GM20000 (cell line): ENCODE data around the gene TMEM120B.
A peak's percentile ranks its signal among the peaks of the same experiment; 100 is the strongest.

Experiments used
- DNase-seq: peaks from one replicate; pipeline ENCODE4 v3.0.0; 2012; ENCODE audit warnings: low spot score
- TF ChIP-seq, protein P1 (sequence below): IDR thresholded peaks from 2 replicates; pipeline ENCODE4 v1.5.1; 2012; ENCODE audit warnings: mild to moderate bottlenecking, control low read depth; ENCODE audit errors: extremely low read depth, missing control alignments

The TMEM120B gene

DNA sequence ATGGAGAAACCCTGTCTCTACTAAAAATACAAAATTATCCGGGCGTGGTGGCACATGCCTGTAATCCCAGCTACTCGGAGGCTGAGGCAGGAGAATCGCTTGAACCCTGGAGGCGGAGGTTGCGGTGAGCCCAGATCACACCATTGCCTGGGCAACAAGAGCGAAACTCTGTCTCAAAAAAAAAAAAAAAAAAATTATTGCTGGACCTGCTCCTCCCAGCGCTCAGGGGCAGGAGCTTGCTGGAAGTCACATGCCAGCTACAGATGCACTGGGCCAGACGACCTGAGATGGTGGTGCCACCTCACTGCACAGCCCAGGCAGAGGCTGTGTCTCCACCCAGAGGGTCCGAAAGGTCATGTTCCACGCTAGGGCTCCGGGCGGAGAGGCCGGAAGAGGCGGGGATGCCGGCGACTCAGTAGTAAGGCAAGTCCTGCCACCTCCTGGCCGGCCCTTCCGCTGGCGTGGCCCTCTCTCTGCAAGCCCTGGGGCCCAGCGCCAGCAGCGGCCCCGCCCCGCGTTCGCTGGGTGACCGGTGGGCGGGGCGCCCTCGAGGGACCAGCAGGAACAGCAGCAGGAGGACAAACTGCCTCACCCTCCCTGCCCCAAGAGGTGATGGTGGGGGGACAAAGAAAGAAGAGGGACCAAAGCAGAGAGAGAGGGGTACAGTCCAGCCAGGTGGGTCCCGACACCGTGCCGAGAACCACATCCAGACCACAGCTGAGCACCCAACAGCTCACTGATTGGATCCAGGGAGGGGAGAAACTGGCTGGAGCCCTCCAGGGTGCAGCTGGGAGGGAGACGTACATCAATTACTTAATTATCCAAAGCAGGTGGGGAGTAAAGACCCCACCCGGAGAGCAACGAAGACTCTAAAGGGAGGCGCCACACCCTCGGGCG lies 84.6 kb downstream of the TMEM120B start:
- TF ChIP-seq, protein P1, sequence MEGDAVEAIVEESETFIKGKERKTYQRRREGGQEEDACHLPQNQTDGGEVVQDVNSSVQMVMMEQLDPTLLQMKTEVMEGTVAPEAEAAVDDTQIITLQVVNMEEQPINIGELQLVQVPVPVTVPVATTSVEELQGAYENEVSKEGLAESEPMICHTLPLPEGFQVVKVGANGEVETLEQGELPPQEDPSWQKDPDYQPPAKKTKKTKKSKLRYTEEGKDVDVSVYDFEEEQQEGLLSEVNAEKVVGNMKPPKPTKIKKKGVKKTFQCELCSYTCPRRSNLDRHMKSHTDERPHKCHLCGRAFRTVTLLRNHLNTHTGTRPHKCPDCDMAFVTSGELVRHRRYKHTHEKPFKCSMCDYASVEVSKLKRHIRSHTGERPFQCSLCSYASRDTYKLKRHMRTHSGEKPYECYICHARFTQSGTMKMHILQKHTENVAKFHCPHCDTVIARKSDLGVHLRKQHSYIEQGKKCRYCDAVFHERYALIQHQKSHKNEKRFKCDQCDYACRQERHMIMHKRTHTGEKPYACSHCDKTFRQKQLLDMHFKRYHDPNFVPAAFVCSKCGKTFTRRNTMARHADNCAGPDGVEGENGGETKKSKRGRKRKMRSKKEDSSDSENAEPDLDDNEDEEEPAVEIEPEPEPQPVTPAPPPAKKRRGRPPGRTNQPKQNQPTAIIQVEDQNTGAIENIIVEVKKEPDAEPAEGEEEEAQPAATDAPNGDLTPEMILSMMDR, result no peak
- DNase-seq, result no peak

GRCh38 chr12:121797937-121798786 lies 85.6 kb downstream of the TMEM120B start:
- DNase-seq, result no peak
- TF ChIP-seq, protein P1, result no peak

DNA sequence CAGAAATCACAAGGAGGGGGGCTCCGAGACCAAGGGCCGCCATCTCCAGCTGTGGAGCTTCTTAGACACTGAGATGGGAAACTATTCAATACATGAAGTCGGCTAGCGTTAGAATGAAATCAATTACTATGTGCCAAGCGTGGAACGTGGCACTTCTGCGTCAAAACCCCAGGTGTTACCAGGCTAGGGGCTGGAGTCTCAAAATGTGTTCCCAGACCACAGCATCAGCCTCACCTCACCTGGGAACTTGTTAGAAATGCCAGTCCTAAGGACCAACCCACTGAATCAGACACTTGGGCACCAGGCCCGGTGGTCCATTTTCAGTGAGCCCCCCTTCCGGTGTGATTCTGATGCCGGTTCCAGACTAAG lies 86.2 kb downstream of the TMEM120B start:
- TF ChIP-seq, protein P1, result no peak
- no peak for DNase-seq

- DNase-seq, result peak; percentile 81
- TF ChIP-seq, protein P1, result no peak
Measured at GRCh38 chr12:121799156-121799841, 86.7 kb downstream of the TMEM120B start.

- DNase-seq, result peak; percentile 91
Measured at GRCh38 chr12:121799842-121800693, 87.5 kb downstream of the TMEM120B start.

More at GRCh38 chr12:121799842-121800693, 87.5 kb downstream of the TMEM120B start:
- TF ChIP-seq, protein P1, result no peak
